ENCODE data around the gene IL22RA2.

GRCh38 chr6:137095093-137095492, 78.4 kb downstream of the IL22RA2 start:
- TF ChIP-seq CTCF (IDR thresholded peaks at IDR 0.05), result no peak
- TF ChIP-seq POLR2A (IDR thresholded peaks at IDR 0.05), result no peak
- TF ChIP-seq POLR2AphosphoS5 (IDR thresholded peaks at IDR 0.05), result no peak
